HL-60 (cell line): Measurements from ENCODE around the gene SYCN.

Experiments
- DNase-seq, 2 experiments: peaks; one replicate each; pipeline ENCODE4 v3.0.0-alpha.2; 2010 to 2020; ENCODE audit warnings: low read depth in 1 of 2, low spot score in 1 of 2
- H3K27ac ChIP-seq: fragments of 250-450 bp; sonication (Bioruptor Pico); replicated peaks from 2 replicates; pipeline ENCODE4 v1.5.1; 2020; ENCODE audit warnings: mild to moderate bottlenecking, moderate library complexity
- H3K27me3 ChIP-seq: fragments of 250-450 bp; sonication (Bioruptor Pico); 2 replicates; pipeline ENCODE4 v1.5.1; 2021; ENCODE audit warnings: mild to moderate bottlenecking, moderate library complexity; ENCODE audit not compliant: insufficient read depth, poor library complexity, severe bottlenecking
- H3K4me3 ChIP-seq: replicated peaks from 2 replicates; pipeline ENCODE4 v1.5.1; 2011; ENCODE audit warnings: mild to moderate bottlenecking, control low read depth, low read length; ENCODE audit not compliant: insufficient read depth
- GABPA ChIP-seq: IDR thresholded peaks from 2 replicates; pipeline ENCODE4 v1.6.1; 2012; ENCODE audit warnings: low read depth
- POLR2AphosphoS5 ChIP-seq: IDR thresholded peaks from 2 replicates; pipeline ENCODE4 v1.6.1; 2012; ENCODE audit warnings: low read depth
- SPI1 ChIP-seq: IDR thresholded peaks from 2 replicates; pipeline ENCODE4 v1.6.1; 2012; ENCODE audit warnings: low read depth, mild to moderate bottlenecking, borderline replicate concordance
- TF ChIP-seq, protein P1 (sequence below): IDR thresholded peaks from 2 replicates; pipeline ENCODE4 v1.6.1; 2012; ENCODE audit warnings: low read depth; ENCODE audit not compliant: insufficient replicate concordance
- TF ChIP-seq, protein P2 (sequence below): IDR thresholded peaks from one replicate; pipeline ENCODE4 v1.5.1; 2011; ENCODE audit warnings: low read length, control low read depth, inconsistent platforms; ENCODE audit not compliant: insufficient read depth

Gene SYCN

DNA sequence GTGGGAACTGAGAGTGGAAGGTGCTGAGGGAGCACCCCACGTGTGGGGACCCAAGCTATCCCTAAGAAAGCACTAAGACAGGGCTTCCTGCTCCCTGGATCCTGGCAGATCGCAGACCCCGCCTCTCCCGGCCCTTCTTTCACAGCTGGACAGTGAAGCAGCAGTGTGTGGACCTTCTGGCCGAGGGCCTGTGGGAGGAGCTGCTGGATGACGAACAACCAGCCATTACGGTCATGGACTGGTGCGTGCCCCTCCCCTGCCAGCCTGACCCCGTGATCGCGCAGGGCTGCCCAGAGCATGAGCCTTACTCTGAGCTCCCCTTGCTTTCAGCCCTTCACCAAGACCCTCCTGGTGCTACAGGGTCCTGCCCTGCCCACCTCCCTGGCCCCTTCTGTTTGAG, 5.0 kb downstream of the SYCN start:
- Histone ChIP-seq H3K27me3 (peaks cover 59% of the 10 kb centered on the region), H3K27ac (no peak overlapping the region), H3K4me3 (no peak overlapping the region)
- TF ChIP-seq, protein P1, sequence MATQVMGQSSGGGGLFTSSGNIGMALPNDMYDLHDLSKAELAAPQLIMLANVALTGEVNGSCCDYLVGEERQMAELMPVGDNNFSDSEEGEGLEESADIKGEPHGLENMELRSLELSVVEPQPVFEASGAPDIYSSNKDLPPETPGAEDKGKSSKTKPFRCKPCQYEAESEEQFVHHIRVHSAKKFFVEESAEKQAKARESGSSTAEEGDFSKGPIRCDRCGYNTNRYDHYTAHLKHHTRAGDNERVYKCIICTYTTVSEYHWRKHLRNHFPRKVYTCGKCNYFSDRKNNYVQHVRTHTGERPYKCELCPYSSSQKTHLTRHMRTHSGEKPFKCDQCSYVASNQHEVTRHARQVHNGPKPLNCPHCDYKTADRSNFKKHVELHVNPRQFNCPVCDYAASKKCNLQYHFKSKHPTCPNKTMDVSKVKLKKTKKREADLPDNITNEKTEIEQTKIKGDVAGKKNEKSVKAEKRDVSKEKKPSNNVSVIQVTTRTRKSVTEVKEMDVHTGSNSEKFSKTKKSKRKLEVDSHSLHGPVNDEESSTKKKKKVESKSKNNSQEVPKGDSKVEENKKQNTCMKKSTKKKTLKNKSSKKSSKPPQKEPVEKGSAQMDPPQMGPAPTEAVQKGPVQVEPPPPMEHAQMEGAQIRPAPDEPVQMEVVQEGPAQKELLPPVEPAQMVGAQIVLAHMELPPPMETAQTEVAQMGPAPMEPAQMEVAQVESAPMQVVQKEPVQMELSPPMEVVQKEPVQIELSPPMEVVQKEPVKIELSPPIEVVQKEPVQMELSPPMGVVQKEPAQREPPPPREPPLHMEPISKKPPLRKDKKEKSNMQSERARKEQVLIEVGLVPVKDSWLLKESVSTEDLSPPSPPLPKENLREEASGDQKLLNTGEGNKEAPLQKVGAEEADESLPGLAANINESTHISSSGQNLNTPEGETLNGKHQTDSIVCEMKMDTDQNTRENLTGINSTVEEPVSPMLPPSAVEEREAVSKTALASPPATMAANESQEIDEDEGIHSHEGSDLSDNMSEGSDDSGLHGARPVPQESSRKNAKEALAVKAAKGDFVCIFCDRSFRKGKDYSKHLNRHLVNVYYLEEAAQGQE = no peak
- TF ChIP-seq POLR2AphosphoS5 (no peak), GABPA (no peak), SPI1 (no peak)
- TF ChIP-seq, protein P2, sequence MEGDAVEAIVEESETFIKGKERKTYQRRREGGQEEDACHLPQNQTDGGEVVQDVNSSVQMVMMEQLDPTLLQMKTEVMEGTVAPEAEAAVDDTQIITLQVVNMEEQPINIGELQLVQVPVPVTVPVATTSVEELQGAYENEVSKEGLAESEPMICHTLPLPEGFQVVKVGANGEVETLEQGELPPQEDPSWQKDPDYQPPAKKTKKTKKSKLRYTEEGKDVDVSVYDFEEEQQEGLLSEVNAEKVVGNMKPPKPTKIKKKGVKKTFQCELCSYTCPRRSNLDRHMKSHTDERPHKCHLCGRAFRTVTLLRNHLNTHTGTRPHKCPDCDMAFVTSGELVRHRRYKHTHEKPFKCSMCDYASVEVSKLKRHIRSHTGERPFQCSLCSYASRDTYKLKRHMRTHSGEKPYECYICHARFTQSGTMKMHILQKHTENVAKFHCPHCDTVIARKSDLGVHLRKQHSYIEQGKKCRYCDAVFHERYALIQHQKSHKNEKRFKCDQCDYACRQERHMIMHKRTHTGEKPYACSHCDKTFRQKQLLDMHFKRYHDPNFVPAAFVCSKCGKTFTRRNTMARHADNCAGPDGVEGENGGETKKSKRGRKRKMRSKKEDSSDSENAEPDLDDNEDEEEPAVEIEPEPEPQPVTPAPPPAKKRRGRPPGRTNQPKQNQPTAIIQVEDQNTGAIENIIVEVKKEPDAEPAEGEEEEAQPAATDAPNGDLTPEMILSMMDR = no peak
- no peak for DNase-seq

DNA sequence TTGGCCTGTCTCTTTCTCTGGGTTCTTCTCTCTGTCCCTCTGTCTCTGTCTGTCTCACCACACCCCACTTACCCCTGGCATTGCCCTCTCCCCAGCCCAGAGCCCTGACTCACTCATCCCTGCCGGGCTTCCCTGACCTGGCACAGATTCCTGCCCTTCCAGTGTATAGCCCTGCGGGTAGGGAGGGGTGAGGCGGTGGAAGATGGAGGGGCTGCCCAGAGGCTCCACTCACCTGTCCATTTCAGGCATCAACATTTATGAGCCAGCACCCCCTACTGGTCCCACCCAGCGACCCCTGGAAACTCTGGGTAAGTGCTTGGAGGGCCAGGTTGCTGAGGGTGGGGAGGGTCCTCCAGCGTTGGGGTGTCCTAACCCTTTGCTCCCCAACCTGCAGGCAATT, 6.3 kb downstream of the SYCN start:
- DNase-seq = no peak
- no peak for TF ChIP-seq POLR2AphosphoS5
- TF ChIP-seq SPI1 = no peak
- TF ChIP-seq, protein P1 = no peak
- TF ChIP-seq, protein P2 = no peak
- no peak for TF ChIP-seq GABPA
- Histone ChIP-seq H3K27ac (no peak overlapping the region), H3K4me3 (no peak overlapping the region), H3K27me3 (peaks cover 48% of the 10 kb centered on the region)

DNA sequence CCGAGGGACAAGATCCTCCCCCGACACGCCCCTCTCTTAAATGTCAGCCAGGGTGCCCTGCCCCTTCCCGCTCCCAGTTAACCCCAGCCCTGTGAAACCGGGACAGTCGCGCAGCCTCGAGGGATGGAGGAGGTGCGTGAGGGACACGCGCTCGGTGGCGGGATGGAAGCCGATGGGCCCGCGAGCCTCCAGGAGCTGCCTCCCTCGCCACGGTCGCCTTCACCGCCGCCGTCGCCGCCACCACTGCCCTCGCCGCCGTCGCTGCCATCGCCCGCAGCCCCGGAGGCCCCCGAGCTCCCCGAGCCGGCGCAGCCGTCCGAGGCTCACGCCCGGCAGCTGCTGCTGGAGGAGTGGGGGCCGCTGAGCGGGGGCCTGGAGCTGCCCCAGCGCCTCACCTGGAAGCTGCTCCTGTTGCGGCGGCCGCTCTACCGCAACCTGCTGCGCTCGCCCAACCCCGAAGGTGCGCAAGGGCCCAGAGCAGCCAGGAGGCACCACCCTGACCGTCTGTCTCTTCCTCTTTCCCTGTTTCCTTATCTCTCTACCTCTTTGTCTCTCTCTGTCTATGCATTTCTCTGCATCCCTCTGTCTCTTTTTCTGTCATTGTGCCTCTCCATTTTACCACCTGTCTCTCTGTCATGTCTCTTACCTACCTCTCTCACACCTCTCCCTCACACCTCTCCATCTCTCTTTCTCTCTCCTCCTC, 7.1 kb downstream of the SYCN start, which contains the start of gene NCCRP1:
Gene NCCRP1 (plus strand): TSS at position 105 of the 703 bp plus-strand sequence. CDS start 19 bp downstream, at position 124.
- no peak for TF ChIP-seq GABPA
- TF ChIP-seq SPI1 = no peak; the same call in 1 of the 2 replicates
- TF ChIP-seq, protein P2 = no peak
- TF ChIP-seq POLR2AphosphoS5 = no peak
- TF ChIP-seq, protein P1 = no peak
- H3K27ac ChIP-seq = no peak within 1 kb of the TSS
- H3K4me3 ChIP-seq = no peak within 1 kb of the TSS
- DNase-seq = no peak
- peaks cover 46% of the 10 kb centered on the region for H3K27me3 ChIP-seq
